Cardiac fibroblast (primary cell): ENCODE results near the gene CKB.
A peak's percentile ranks its signal among the peaks of the same experiment; 100 is the strongest.

ENCODE experiments used
- DNase-seq, 2 donors: peaks; one replicate each; pipeline versions ENCODE4 v3.0.0 to v3.0.0-alpha.2; 2010; ENCODE audit warnings: low read depth in 2 of 2
- H3K4me3 ChIP-seq, 2 donors: replicated peaks in 1 of 2; 1 replicate in 1 of 2; 2 replicates in 1 of 2; pipeline ENCODE4 v1.5.1; 2011; ENCODE audit warnings: low read depth in 2 of 2, low read length in 2 of 2, mild to moderate bottlenecking in 2 of 2, moderate library complexity in 1 of 2
- CTCF ChIP-seq: IDR thresholded peaks from one replicate; pipeline ENCODE4 v1.5.1; 2011; ENCODE audit warnings: low read depth, mild to moderate bottlenecking, low read length, inconsistent platforms

The CKB gene

GRCh38 chr14:103532216-103533136, 9.8 kb upstream of the CKB start:
- no peak for DNase-seq
- TF ChIP-seq CTCF: no peak
- no peak overlapping the region for H3K4me3 ChIP-seq

GRCh38 chr14:103531421-103532215, 9.0 kb upstream of the CKB start:
- no peak overlapping the region for H3K4me3 ChIP-seq
- no peak for TF ChIP-seq CTCF
- DNase-seq: no peak

GRCh38 chr14:103530831-103531230, 8.2 kb upstream of the CKB start:
- TF ChIP-seq CTCF: no peak
- no peak for DNase-seq
- H3K4me3 ChIP-seq: no peak overlapping the region

- no peak for DNase-seq
- no peak for TF ChIP-seq CTCF
- H3K4me3 ChIP-seq: no peak overlapping the region
Measured at GRCh38 chr14:103530390-103530789, 7.8 kb upstream of the CKB start.

GRCh38 chr14:103529383-103530365, 7.0 kb upstream of the CKB start:
- TF ChIP-seq CTCF: no peak
- peak overlapping the region; percentile 95 to 96 for H3K4me3 ChIP-seq
- DNase-seq: no peak
